Posterior vena cava (tissue), 2 donors: ENCODE results near the gene ACYP1. TPM values are rescaled to one million over a fixed set of nuclear protein-coding genes. Genes with fewer than 3 reads are reported as not detected.

ENCODE experiments used
- DNase-seq: peaks from one replicate; pipeline ENCODE4 v3.0.0-alpha.2; 2020; ENCODE audit warnings: low spot score
- intact Hi-C, 2 donors: fragments of 100-400 bp; cut with DNase I; formaldehyde crosslinking; loops; one replicate each; pipeline versions ENCODE4 v1.14.1 to v1.14.2; 2022 to 2023
- total RNA-seq, 2 donors: library from RNA; stranded (reverse); fragmentation: NEBNext Ultra II Directional; extraction: Animal tissue kit (Norgen Biotek cat#: 25700); gene quantifications; one replicate each; pipeline ENCODE4 v1.2.1, GENCODE V29; 2021
- donor health status: DM: yes; HTN: yes; CAD: no.
- donor health status: DM: yes; HTN: yes; CAD: no.

ACYP1 gene
- total RNA-seq, 2 donors from 2014 or later = 8.2 to 11.5 TPM

DNA sequence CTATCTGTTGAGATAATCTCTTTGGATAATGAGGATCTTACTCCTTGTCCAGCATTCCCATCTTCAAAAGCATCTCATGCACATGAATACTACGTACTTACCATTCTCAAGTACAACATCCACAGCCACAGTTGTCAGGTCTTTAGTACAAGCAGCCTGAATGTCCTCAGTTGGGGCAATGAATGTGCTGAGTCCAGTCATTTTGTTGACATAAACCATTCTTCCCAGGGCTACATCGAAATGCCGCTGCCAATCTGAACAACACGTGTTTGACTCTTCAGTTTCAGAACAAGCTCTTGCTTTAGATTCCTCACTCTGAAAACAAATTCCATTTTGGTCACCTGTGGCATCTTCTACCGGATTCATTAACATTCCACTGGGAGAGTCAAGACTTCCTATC is 17.5 kb downstream of the ACYP1 start:
- intact Hi-C loops = no loop called here
- no peak for DNase-seq

DNA sequence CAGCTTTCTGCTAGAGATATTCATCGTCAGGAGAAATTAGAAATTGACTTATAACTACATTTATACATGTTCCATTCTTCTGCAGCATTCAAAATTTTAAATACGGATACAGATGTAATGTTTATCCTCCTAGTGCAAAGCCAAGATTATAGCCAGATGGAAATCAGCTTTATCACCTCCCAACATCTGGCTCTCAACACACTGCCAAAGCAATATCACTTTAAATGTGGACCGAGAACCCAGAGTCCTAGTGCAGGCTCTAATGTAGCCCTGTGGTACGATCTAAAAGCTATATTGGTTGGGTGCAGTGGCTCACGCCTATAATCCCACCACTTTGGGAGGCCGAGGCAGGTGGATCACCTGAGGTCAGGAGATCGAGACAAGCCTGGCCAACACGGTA is 19.1 kb downstream of the ACYP1 start:
- no peak for DNase-seq
- intact Hi-C loops = no loop called here

DNA sequence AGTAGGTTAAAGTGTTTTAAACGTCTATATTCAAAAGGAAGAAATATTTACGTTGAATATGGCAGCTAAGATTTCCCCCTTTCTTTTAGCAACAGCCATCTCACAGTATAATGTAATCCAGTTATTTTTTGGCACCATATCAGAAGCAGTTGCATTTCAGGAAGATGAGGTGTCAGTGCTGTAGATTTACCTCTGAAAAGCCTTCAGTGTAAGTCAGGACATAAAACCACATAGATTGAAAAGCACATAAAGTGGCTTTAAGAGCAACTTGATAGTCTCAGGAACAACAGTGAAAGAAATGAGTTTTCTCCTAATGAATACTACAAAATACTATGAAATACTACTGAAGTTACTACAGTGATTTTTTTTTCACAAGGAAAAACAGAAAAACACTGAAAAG is 19.5 kb downstream of the ACYP1 start:
- intact Hi-C loops = no loop called here
- no peak for DNase-seq

DNA sequence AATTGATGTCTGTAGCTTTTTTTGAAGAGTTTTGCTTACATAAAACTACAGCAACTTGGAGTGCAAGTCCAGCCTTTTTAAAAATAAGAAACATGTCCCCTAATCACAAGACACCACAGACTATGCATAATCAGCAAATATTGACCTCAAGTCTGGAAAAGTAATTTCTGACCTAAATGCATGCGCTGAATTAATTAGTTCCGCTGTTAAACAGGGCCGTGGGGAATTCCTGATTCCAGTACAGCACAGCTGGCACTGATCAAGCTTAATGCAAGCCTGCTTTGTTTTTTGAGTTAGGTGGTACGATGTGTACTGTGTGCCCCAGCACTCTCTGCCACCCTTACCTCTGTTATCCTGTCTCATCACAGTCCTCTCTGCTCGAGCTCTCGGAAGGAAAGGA is 21.8 kb downstream of the ACYP1 start:
- intact Hi-C loops = no loop called here
- no peak for DNase-seq

DNA sequence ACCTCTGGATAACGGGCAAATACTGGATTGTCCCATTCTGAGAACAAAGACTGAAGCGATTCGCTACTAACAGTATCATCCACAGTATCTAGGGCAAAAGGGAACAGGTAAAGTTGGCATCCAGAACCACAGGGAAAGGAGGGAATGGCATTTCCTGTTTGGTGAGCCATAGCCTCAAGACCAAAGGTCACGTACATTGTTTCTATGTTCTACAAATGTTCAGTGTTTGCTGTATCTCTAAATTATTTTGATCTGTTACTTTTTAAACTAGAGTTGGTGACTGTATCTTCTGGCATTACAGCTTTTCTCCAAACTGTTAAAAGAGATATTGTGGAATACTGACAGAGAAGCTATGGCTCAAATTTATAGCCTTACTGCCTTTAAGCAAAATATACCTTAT is 22.2 kb downstream of the ACYP1 start:
- DNase-seq = no peak

DNA sequence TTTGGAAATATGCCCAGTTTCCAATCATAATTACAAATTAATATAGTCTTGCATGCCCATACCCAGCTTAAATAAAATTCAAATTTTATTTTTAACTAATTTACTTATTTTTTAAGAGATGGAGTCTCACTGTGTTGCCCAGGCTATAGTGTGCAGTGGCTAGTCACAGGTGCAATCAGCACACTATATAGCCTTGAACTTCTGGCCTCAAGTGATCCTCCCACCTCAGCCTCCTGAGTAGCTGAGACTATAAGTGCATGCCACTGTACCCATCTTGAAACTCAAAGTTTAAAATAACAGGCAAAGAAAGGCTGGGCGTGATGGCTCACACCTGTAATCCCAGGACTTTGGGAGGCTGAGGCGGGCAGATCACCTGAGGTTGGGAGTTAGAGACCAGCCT is 22.9 kb downstream of the ACYP1 start:
- intact Hi-C loops = no loop called here
- DNase-seq = no peak

More for the DNA sequence above, 22.2 kb downstream of the ACYP1 start:
- intact Hi-C loops = no loop called here

DNA sequence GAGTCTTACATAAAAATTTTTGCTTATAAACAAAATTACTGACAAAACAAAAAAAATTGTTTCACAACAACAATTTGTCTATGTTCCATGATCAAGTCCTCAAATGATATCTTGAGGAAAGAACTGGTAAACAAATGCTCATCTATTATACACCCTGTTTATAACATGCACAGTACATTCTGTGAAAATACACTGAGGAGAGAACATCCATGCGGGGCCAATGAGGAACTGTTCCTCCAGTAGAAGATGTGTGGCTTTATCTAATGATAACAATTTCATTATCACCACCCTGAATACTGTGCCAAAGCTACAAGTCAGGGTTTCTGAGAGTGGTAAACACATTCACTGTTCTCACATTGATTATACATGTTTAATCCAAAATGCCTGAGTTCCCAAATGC is 23.3 kb downstream of the ACYP1 start:
- intact Hi-C loops = no loop called here
- no peak for DNase-seq

DNA sequence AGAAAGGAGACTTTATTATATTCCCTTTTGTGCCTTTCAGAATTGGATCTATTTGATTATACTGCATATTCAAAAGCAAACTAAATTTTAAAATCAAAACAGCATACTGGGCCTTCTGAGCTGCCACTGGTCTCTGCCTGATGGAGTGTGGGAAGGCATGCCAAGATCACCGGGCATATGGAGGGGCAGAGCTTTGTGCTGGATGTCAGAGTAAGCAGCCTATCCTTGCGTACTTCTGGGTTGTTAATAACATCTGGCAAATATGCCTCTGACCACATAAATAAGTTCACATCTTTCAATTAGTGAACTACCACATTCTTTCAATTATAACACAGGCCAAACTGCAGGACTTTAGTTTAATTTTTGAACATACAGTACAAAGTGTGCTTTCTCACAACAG is 30.9 kb downstream of the ACYP1 start:
- DNase-seq = no peak
- intact Hi-C loops = no loop called here

DNA sequence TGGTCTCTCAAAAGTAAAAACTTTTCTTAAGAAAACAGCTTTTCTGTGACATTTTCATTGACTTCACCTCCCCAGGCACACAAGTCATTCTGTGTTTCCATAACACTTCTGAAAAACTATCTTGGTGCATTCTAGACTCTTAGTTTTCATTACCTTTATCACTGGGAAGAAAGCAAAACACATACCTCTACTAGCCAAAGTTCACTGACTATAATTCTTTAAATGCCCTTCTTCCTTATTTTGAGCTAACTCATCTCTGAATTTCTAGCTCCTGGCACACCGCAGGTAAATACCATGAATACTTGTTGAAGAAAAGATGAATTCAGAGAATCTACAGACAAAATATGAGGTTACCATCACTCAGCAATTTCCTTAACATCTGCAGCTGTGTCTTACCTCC is 33.7 kb downstream of the ACYP1 start:
- intact Hi-C loops = no loop called here
- DNase-seq = no peak

DNA sequence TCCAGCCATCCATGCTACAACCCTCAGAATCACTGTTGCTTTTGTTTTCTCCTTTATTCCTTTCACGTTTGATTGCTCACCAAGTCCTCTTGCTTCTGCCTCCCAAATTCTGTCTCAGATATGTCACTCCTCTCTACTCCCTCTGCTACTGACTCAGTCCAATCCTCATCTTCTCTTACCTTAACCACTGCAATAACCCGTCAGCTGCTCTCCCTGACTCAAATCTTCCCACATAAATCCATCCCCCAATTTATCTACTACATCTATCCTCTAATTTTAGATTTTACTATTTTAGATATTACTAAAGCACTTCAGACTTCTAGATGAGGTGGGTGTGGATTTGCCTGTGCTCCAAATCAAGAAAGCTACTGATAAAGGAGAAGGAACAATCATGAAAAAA is 37.9 kb downstream of the ACYP1 start:
- DNase-seq = no peak
- intact Hi-C loops = no loop called here

DNA sequence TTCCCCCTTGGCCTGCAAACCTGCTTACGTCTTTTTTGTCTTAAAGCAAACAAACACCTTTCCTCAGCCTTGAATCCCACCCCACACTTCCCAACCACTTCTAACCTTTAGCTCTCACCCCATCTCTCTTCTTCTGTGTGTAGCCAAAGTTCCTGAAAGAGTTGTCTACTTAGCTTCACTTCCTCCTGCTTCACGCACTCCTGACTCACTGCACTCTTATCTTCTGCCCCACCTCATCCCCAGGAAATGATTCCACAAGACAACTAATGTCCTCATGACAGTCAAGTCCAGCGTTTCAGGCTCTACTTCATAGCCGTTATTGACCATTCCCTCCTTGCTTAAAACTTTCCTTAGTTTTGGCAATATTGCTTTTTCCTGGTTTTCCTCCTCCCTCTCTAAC is 38.7 kb downstream of the ACYP1 start:
- intact Hi-C loops = no loop called here
- no peak for DNase-seq

DNA sequence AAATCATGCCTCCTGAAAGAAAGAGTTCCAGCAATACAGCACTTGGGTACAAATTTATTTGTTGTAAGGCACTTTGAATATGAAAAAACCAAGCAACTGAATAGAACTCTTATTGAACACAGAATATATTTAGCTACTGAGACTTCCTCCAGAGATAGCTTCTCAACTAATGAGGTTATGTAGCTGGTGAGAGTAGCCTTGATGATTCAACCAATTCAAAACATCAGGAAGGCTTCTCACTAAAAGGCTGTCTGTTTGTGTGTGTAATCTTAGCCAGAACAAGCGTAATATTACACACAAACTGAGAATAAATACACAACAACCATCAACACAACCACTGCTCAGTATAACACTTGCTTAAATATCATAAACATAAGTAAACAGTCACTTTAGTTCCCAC is 40.7 kb downstream of the ACYP1 start:
- no peak for DNase-seq
- intact Hi-C loops = no loop called here

DNA sequence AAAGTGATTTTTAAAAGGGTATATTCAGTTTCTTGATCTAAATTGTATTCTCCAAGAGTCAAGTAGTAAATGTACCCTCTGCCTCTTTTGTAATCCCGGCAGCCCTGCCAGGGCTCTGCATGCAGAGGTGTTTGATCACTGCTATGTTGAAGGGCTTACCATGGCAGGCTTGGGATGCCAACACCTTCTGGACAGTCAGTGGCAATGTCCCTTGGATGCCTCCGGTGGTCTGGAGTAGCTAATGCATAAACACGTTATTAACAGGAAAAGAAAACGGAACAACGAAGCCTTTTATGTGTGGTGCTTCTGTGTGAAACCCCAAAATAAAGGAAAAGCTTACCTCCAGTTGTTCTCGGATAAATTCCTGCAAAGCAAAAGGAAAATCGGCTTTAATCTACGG is 41.2 kb downstream of the ACYP1 start:
- DNase-seq = no peak
- intact Hi-C loops = no loop called here

DNA sequence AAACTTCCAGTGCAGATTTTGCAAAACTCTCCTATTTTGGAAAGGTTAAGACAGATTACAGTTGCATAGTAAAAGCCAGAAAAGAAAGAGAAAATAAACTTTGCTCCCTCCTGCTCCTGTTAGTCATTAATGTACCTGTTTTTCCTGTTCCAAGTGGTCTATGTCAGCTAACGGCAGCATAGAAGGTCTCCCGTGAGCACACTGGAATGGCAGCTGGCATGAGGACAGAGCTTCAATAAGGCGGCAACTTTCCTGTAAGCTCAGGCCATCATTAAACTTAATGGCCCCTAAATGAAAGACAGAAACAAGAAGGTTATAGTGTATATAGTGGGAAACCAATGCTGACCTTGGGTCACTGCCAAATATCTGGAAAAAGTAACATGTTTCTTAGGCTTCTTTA is 45.1 kb downstream of the ACYP1 start:
- DNase-seq = no peak
- intact Hi-C loops = no loop called here

DNA sequence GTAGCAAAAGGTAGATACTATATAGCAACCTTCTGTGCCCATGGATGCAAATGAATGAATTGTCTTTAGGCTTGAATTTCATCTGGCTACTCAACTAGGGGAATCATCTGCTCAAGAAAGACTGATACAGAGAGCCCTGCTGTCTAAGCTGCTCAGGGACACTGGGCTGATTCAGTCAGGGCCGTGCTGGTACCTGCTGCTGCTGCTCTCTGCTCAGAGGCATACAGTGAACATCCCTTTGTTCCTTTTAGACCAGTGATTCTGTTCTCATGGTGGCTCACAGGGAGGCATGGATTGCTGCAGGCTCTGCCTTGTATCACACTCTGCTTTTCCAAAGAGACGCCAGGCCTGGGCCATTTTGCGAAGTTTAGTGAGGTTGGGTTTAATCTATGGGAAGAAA is 47.0 kb downstream of the ACYP1 start:
- DNase-seq = no peak
- intact Hi-C loops = no loop called here

DNA sequence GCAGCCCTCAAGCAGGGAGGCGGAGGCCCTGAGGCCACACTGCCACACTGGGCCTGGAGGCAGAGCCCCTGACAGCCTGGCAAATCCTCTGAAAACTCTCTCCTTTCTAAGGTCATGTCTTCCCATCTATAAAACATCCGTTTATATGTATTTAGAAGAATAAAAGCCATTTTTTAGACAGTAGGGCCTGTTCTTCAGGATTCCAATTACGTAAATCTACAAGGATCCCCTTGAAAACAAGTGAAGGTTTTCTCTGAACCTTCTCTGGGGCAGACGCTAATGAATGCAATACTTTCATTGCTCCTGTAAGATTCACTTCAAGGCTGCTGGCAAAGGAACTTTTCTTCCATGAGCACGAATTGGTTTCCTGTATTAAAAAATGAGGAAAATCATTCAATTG is 48.3 kb downstream of the ACYP1 start:
- no peak for DNase-seq
- intact Hi-C loops = no loop called here

DNA sequence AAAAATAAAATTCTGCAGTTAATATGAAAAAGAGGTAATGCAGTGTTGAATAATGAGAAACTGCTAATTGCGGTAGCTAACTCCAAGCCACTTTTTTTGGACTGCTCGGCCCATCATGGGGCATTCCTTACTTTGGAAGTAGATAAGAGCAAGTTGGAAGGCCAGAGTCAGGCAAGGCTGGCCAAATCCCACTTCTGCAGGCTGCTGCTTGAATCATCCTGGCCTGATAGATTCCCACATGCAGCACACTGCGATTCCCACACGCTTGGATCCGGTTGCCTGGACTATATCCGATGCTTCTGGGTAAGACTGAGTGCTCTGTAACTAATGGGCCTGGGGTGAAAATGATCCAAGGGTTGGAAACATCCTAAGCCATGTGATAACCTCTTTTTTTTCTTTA is 50.5 kb downstream of the ACYP1 start:
- intact Hi-C loops = no loop called here
- DNase-seq = peak; percentile 86

DNA sequence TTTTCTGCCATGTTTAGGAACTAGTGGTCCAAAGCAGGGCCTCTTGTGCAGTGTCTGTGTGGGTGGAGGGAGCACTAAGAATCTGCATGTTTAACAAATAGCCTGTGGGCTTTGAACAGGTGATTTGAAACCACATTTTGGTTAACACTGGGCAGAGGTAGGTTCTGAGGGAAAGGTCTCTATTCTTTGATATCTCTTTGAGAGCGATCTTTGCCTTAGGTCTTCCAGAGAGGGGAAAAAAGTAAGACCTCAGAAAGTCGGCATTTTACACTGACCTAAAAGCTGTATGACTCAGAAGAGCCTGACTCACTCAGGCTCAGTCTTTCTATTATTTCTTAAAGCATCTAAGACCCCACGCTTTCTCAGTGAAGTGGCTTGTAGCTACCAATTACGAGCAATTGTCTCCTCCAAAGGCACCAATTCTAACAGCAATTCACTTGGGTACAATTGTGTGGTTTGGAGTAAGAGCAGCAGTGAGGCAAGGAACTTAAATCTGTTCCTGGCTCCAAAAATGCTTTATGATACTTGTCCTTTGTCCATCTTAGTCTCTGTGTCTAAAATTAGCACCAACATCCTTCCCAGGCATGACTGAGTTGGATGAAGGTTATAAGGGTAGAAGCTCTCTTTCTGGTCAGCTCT is 52.3 kb downstream of the ACYP1 start:
- no peak for DNase-seq
- intact Hi-C loops = no loop called here

DNA sequence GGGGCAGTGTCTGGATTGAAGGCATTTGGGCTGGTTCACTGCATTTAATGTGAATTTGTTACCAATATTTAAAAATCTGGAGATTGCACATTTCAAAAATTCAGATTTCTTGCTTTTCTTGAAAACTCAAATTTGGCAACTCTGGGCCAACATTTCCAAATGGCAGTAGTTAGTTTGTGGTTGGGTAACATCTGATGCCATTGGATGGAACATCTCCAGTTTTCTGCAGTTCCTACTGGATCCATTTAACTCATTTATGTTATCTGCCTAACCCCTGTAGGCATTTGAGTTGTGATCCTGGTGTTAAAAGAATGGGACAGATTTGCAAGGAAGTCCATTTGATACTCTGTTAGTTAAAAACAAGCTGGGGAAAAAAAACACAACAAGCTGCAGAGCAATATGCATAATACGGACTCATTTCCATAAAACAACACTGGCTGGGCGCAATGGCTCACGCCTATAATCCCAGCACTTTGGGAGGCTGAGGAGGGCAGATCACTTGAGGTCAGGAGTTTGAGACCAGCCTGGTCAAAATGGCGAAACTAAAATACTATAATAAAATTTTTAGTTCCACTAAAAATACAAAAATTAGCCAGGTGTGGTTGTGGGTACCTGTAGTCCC is 53.2 kb downstream of the ACYP1 start:
- intact Hi-C loops = no loop called here
- DNase-seq = no peak

DNA sequence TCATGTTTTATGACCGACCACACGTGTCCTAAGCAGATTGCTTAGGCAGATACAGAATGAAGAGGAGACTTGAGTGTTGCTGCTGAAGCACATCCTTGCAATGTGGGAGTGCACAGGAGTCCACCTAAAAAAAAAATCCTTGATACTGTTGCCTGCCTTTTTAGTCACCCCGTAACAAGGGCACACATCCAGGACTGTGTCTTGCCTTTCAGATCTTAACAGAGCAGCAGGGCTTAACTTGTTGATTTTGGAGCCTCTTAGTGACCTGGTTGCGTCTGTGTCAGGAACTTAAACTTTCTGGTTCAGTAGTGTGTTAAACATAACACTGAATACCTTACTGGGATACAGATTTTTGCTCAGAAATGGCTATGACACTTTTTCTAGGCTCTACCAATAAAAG is 54.6 kb downstream of the ACYP1 start:
- no peak for DNase-seq
- intact Hi-C loops = no loop called here

DNA sequence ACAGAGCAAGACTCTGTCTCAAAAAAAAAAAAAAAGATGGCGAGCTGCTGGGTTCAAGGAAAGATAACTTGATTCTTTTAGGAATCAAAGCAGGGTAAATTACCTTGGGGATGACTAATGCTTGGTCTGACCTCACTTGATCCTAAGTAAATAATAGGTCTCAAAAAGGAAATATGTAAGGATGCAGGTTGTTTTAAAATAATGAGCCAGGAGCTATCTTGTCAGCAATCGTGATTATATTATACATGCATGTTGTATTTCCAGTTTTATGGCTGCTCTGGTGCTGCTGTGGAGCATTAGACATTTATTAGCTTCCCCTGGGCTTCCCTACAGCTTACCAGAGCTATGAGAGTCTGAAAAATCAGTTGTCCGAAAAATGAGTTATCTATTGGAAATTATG is 58.5 kb downstream of the ACYP1 start:
- intact Hi-C loops = no loop called here
- DNase-seq = no peak
